HG03558 (cell line): ENCODE data around the gene SF3A2.
A peak's percentile ranks its signal among the peaks of the same experiment; 100 is the strongest.
"Not testable (repeated sequence)": the region's sequence is repeated elsewhere in the genome, so short reads cannot be mapped to it uniquely, and the experiment has no call there.

Experiments used
- ATAC-seq: cut with Tn5 transposase; IDR thresholded peaks from one replicate; pipeline ENCODE4 v1.9.1; 2021; ENCODE audit warnings: moderate number of reproducible peaks; ENCODE audit not compliant: unreplicated experiment; ENCODE audit errors: extremely low read depth

The SF3A2 gene, protein sequence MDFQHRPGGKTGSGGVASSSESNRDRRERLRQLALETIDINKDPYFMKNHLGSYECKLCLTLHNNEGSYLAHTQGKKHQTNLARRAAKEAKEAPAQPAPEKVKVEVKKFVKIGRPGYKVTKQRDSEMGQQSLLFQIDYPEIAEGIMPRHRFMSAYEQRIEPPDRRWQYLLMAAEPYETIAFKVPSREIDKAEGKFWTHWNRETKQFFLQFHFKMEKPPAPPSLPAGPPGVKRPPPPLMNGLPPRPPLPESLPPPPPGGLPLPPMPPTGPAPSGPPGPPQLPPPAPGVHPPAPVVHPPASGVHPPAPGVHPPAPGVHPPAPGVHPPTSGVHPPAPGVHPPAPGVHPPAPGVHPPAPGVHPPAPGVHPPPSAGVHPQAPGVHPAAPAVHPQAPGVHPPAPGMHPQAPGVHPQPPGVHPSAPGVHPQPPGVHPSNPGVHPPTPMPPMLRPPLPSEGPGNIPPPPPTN

DNA sequence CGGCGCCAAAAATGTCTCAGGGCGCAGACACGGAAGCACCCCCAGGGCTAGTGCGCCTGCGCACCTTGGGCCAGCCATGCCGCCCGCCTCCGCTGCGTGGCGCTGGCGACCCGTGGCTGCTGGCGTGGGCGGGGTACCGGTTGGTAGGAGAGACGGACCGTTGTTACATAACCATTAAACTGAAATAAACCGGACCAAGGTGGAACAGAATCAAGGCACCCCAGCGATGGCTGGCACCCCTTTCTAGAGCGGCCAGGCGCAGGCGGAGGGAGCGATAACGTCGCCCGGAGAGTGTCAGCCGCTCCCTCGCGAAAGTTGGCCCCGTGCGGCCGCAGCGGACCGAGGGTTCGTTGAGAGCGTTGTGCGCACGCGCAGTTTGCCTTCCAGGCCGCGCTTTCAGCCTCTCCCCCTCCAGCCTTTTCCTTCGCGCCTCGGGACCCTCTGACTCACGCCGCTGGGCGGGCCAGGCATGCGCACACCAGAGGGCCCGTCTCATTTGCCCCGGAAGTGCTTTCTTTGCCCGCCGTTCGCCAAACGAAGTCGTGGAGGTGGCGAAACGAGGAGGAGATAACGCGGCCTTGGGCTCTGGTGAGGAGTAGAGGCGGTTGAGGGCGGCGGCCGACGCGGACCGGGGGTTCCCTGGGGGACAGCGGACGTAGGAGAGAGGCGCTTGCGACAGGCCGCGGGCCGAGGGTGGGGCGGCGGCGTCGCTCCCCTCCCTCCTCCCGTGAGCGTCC, at the start of gene SF3A2, which contains the start of gene PLEKHJ1:
Gene SF3A2 (plus strand): TSS at position 511 of the 737 bp plus-strand sequence. CDS start 6,595 bp downstream, outside the sequence.
Gene PLEKHJ1 (minus strand): TSS at position 16 of the 737 bp plus-strand sequence. CDS start 81 bp downstream, outside the sequence.
- peak; percentile 51 for ATAC-seq

DNA sequence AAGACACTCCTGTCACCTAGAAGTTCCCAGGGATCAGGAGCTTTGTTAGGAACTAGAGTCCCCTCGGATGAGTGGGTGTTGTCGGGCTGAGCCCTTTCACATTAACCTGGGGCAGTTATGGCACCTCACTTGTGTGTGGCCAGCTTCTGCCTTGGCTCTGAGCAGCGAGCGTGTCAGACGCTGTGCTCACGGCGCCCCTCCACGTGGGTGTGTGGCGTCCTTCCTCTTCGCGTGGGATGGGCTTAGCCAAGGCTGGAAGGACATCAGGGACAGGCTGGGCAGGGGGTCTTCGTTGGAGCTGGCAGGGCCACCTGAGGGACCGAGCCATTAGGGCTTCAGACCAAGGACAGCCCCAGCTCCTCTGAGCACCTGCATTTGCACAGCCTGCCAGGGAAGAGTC, 49.5 kb upstream of the SF3A2 start:
- ATAC-seq = no peak

DNA sequence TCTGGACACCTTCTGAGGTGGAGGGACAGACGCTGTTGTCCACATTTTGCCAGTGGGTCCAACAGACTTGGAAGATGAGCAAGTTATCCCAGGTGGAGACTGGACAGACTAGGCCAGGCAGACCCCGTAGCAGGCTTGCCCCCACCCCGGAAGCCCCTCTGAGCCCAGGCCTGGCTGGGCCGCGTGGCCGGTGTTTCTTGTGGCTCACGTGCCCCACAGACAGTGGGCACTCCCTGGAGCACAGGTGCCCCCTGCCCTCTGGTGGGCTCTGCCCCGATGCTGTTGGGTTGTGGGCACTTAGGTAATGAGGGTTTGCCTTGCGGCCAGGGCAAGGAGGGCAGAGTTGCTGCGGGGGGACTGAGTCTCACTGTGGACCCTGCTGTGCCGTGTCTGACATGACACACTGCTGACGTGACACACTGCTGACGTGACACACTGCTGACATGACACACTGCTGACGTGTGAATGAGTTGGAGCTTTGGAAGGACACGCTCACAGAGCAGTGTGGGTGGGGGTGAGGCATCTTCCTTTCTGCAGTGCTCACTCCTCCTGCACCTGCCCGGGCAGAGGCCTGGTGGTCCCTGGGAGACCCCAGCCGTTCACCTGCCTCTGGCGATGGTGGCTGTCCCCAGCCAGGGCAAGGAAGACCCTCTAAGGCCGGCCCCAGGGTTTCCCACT, 47.8 kb upstream of the SF3A2 start:
- ATAC-seq = no peak

DNA sequence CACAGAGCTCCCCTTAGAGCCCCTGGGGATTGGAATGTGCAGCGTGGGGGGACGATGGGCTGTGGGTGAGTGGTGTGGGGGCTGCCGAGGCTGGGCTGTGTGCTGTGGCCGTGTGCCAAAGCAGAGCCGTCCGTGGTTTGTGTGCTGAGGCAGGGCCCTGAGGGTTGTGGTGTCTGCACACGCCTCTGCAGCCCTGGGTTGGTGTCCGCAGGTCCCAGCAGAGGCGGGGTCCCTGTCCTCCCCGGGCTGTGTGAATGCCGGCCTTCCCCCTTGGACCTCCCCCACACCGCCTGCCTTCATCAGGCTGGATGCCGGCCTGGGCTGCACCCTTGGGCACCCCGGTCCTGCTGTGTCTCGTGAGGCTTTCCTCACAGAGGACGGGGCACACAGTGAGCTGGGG, 46.7 kb upstream of the SF3A2 start:
- ATAC-seq = no peak

DNA sequence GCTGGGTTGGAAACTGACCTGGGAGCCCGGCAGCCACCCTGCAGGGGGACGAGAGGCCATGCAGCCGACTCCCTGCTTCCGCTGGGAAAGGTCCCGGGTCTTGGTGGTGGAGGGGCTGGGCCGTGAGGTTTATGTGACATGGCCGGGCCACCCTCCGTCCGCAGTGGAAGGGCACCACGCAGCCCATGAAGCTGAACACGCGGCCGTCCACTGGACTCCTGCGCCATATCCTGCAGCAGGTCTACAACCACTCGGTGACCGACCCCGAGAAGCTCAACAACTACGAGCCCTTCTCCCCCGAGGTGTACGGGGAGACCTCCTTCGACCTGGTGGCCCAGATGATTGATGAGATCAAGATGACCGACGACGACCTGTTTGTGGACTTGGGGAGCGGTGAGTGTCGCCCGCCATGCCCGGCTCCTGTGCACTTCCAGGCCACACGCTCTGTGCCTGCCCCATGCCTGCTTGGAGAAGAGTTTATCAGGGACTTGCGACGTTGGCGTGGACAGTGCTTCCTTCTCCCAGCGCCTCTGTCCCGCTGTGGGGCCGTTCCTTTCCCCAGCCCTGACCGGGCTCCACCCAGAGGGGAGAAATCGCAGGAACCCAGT, 45.7 kb upstream of the SF3A2 start:
- no peak for ATAC-seq

DNA sequence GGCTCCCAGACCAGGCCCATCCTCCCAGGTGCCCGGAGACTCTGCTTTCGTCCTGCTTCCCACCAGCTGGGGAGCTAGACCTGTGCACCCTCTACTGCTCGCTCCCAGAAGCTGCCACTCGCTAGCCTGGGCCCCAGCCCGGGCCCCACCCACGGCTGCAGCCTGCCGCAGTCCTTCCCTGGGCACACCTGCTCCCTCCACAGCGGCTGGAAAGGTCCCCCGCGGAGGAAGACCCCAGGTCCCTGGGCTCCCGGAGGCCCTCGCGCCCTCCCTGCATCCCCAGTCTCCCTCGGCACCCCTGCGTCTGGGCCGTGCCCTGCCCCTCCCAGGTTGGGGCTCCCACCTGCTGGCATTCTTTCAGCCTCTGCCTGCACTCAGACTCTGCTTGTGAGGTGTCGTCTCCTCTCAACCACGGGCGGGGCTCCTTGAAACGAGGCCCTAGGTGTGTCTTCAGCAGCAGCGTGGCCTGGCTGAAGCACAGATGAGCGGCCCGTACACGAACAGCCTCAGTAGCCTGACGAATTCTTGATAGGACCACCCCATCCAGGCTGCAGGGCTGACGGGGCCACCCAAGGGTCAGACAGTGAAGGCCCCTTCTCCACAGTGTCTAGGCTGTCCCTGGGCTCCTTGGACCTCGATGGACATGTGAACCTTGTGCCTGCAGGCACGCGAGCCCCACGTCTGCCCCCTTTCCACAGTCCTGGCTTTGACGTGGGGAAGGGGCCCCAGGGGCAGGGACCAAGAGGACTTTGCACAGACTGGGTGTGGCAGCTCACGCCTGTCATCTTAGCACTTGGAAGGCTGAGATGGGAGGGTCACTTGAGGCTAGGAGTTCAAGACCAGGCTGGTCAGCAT, 44.9 kb upstream of the SF3A2 start:
- ATAC-seq = no peak

DNA sequence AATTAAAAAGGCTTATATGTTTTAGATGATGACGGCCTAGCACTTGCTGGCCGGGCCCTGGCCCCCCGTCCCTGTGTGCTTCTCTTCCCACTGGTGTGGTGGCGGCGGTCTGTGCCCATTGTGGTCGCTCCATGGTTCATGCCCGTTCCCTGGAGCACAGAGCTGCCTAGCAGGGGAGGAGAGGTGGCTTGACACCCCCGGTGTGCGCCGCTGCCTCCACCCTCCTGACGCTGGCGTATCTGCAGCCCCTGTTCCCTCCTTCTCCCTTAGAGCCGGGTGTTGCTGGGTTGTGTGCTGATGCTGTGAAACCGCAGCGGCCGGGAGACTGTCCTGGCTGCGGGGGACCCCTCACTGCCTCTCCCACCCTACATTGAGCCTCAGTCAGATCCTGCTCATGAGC, 43.8 kb upstream of the SF3A2 start:
- ATAC-seq = no peak

DNA sequence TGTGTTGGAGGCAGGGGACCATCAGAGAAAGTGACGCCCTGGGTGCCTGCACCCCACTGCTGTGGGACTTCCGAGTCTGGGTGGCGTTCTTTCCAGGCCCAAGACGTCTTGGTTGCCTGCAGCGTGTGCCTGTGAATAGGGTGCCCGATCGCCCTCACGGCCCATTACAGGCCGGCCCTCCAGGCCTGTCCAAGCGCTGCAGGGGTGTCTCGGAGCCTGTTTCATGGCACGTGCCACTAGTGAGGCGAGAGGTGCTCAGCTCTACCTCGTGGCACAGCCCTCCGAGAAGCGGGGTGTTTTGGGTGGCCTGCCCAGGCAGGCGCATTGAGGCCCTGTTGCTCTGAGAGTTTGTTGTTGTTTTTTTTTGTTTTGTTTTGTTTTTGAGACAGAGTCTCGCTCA, 42.8 kb upstream of the SF3A2 start:
- no peak for ATAC-seq

DNA sequence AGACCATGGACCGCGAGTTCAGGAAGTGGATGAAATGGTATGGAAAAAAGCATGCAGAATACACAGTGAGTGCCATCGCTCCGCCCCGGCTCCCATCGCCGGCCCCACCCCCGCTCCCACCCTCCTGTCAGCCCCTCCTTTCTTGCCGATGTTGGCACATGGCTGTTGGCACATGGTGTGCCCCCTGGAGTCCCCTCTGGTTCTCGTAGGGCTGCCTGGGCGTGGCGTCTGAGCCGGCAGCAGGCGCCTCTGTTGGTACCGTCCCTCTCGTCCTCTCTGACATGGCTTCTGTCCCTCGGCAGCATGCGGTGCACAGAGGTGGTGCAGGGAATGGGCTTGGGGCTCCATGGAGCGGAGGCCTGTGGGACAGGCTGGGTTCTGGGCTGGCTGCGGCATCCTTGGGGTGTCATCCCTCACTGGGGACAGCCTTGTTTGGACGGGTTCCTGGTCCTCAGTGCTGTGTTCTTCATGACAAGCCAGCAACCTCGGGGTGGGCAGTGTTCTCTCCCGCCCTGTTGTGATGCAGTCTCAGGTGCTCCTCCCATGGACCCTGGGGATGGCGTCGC, 42.0 kb upstream of the SF3A2 start:
- ATAC-seq = no peak

DNA sequence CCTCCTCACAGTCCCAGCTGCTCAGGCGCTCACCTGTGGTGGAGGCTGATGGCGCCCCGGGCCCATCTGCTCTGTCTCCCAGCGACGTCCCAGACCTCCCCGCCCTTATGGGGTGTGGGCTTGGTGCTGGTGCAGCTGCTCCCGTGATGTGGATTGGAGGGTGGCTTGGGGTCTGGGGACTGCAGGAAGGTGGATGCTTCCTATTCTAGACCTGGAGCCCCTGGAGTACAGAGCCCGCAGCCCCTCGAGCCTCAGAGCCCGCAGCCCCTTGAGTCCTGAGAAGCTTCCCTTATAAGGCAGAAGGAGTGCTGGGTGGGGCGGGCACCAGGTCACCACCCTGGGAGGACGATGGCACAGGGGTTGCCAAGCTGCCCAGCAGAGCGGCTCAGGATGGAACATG, 41.3 kb upstream of the SF3A2 start:
- ATAC-seq = no peak

DNA sequence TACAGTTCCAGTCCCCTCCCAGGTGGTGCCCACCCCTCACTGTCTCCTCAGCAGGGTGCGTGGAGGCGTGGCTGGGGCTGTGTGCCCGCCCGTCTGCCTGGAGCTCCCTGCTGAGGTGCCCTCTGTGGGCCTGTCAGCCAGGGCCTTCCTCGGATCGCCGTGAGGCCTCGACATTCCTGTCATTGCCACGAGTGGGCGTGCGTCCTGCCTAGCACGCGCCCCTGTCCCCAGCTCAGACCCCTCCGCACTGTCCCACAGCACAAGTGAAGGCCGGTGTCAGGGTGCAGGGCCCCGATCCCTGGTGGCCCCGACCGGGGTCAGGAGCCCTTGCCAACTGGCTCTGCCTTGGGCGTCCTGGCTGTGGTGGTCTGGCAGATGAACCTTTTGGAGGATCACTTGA, 40.7 kb upstream of the SF3A2 start:
- no peak for ATAC-seq

DNA sequence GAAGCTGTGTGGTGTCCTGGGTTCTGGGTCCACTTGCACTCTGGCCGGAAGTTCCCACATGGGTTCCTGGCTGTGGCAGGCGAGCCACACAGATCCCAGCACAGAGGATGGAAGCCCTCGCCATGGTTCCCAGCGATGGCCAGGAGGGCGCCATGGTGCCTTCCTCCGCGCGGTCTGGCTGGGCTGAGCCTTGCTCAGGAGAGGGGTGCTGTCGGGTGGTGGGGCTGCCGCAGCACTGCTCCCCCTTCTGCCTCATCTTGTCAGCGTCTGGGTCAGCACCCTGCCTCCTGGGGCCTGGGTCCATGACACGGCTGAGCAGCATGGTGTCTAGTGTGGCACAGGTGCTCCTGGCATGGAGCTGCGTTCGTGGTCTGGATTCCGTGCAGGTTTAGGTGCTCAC, 39.4 kb upstream of the SF3A2 start:
- no peak for ATAC-seq

DNA sequence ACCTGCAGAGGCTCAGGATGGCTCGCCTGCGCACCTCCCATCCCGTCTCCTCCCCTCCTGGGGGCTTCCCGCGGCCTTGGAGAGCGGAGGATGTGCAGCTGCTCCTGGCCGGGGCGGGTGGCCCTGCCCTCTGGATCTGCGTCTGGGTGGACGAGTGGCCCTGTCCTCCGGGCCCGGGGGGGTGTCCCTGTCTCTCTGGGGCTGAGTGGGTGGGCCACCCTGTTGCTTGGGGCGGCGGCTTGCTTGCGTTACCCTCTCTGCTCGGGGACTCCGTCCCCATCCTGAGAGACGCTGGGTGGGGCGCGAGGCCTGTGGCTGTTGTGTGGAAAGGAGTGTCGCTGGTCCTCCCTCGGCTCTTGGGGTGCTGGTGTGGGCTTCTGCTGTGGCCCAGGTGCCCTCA, 38.3 kb upstream of the SF3A2 start:
- no peak for ATAC-seq

DNA sequence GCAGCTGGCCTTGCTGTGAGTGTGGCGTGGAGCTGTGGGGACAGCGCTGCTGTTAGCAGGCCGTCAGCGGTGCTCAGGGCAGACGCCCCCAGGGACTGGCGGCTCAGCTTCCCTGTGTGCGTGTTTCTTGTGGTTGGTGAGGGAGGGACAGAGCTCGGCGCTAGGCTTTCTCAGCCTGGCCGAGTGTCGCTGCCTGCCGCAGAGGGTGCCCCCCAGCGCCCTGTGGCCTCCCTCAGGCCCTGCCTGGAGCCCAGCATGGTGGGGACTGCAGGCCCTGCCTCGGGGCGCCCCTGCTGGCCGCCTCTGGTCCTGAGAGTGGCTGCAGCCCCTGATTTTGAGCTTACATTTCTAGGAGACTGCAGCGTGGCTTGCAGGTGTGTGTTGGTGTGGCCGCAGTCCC, 37.4 kb upstream of the SF3A2 start:
- no peak for ATAC-seq

DNA sequence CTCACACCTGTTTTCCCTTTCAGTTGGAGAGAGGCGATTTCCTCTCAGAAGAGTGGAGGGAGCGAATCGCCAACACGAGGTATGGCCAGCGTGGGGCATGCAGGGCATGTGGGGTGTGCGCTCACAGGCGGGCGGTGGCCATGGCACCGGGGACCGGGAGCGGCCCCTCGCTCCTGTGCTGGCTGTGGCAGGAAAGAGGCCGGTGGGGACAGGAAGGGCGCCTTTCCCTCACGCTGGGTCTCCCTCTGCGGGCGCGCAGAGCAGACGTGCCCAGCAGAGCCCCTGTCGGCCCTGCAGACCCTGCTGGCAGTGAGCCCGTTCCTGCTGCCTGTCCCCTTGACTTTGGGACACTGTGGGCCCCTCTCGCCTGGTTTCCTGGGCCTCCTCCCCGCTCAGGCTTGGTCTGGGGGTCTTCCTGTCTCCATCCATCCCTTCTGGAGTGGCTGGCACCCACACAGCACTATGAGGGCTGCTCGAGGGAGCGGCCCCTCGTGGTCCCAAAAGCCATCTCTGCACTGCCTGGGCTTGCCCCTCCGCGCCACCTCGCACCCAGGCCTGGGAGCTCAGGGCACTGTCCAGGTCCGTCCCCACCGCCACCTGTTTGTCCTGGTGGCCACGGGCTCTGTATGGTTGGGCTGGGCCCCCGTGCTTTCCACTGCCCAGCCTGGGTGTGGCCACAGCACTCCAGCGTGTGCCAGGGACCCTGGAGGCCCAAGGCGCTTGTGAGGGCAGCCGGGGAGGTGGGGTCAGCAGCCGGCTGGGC, 36.6 kb upstream of the SF3A2 start:
- ATAC-seq = no peak

DNA sequence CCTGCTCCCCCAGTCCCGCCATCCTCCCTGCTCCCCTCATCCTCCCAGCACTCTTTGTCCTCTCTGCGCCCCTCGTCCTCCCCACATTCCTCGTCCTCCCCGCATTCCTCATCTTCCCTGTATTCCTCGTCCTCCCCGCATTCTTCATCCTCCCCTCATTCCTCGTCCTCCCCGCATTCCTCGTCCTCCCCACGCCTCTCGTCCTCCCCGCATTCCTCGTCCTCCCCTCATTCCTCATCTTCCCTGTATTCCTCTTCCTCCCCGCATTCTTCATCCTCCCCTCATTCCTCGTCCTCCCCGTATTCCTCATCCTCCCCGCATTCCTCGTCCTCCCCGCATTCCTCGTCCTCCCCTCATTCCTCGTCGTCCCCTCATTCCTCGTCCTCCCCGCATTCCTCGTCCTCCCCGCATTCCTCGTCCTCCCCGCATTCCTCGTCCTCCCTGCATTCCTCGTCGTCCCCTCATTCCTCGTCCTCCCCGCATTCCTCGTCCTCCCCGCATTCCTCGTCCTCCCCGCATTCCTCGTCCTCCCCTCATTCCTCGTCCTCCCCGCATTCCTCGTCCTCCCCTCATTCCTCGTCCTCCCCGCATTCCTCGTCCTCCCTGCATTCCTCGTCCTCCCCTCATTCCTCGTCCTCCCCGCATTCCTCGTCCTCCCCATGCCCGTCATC, 35.9 kb upstream of the SF3A2 start:
- ATAC-seq = not testable (repeated sequence)

DNA sequence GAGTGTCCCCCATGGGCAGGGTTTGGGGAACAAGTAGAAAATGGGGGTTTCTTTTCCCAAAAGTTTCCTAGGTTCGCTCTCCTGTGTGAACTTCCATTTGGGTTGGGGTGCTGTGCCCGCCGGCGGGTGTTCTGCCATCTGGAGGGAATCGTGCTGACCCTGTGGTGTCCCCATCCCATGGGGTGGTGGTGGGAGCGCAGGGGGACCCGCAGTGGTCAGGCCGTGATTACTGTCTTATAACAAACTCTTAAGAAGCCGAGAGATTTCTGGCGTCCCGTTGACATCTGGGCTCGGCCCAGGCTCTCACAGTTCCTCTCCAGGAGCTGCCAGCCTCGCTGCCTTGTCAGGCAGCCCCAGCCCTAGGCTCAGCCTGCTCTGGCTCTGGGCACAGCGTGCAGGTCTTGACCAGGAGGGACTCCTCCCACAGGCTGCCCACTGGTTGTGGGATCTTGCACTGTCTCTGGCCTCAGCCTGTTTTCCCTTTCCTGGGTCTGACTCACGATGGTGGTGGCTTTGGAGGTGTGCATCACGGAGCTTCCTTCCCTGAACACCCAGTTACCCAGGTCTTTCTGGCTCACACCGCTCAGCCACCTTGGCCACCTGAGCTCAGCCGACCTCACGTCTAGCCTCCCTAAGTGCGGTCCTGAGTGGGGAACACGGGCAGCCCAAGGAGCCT, 35.0 kb upstream of the SF3A2 start:
- ATAC-seq = no peak
